Panc1 (cell line): ENCODE results near the gene SDF4.

ENCODE experiments used
- POLR2AphosphoS5 ChIP-seq: IDR thresholded peaks from 2 replicates; pipeline ENCODE4 v1.6.1; 2012; ENCODE audit warnings: mild to moderate bottlenecking, low read depth, low read length, moderate library complexity
- SIN3A ChIP-seq: IDR thresholded peaks from 2 replicates; pipeline ENCODE4 v1.6.1; 2012; ENCODE audit warnings: low read depth, mild to moderate bottlenecking, low read length, moderate library complexity, borderline replicate concordance; ENCODE audit not compliant: insufficient read depth
- TF ChIP-seq, protein P1 (sequence below): fragments of 450-650 bp; IDR thresholded peaks from 2 replicates; pipeline ENCODE4 v1.5.1; 2017; ENCODE audit warnings: mild to moderate bottlenecking
- TF ChIP-seq, protein P2 (sequence below), 2 experiments: IDR thresholded peaks; 2 replicates each; pipeline ENCODE4 v1.6.1; 2011 to 2012; ENCODE audit warnings: low read depth in 2 of 2, control low read depth in 1 of 2, low read length in 1 of 2, mild to moderate bottlenecking in 1 of 2, moderate library complexity in 1 of 2; ENCODE audit not compliant: insufficient read depth in 1 of 2

GRCh38 chr1:1207571-1207892, 24.3 kb downstream of the SDF4 start:
- TF ChIP-seq, protein P1, sequence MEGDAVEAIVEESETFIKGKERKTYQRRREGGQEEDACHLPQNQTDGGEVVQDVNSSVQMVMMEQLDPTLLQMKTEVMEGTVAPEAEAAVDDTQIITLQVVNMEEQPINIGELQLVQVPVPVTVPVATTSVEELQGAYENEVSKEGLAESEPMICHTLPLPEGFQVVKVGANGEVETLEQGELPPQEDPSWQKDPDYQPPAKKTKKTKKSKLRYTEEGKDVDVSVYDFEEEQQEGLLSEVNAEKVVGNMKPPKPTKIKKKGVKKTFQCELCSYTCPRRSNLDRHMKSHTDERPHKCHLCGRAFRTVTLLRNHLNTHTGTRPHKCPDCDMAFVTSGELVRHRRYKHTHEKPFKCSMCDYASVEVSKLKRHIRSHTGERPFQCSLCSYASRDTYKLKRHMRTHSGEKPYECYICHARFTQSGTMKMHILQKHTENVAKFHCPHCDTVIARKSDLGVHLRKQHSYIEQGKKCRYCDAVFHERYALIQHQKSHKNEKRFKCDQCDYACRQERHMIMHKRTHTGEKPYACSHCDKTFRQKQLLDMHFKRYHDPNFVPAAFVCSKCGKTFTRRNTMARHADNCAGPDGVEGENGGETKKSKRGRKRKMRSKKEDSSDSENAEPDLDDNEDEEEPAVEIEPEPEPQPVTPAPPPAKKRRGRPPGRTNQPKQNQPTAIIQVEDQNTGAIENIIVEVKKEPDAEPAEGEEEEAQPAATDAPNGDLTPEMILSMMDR = no peak
- TF ChIP-seq POLR2AphosphoS5 (no peak), SIN3A (no peak)
- TF ChIP-seq, protein P2, sequence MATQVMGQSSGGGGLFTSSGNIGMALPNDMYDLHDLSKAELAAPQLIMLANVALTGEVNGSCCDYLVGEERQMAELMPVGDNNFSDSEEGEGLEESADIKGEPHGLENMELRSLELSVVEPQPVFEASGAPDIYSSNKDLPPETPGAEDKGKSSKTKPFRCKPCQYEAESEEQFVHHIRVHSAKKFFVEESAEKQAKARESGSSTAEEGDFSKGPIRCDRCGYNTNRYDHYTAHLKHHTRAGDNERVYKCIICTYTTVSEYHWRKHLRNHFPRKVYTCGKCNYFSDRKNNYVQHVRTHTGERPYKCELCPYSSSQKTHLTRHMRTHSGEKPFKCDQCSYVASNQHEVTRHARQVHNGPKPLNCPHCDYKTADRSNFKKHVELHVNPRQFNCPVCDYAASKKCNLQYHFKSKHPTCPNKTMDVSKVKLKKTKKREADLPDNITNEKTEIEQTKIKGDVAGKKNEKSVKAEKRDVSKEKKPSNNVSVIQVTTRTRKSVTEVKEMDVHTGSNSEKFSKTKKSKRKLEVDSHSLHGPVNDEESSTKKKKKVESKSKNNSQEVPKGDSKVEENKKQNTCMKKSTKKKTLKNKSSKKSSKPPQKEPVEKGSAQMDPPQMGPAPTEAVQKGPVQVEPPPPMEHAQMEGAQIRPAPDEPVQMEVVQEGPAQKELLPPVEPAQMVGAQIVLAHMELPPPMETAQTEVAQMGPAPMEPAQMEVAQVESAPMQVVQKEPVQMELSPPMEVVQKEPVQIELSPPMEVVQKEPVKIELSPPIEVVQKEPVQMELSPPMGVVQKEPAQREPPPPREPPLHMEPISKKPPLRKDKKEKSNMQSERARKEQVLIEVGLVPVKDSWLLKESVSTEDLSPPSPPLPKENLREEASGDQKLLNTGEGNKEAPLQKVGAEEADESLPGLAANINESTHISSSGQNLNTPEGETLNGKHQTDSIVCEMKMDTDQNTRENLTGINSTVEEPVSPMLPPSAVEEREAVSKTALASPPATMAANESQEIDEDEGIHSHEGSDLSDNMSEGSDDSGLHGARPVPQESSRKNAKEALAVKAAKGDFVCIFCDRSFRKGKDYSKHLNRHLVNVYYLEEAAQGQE (IDR thresholded peaks at IDR 0.05; ENCODE audit: insufficient read depth in 1 of 2, low read depth in 2 of 2, low read length in 1 of 2) = no peak
